ENCODE results near the gene METRNL.

Gene METRNL

GRCh38 chr17:83098241-83099085, 19.1 kb downstream of the METRNL start:
- H3K27ac ChIP-seq: peak overlapping the region; percentile 43
- no peak for DNase-seq (ENCODE audit: low spot score)
- no peak for TF ChIP-seq CTCF (conservative IDR thresholded peaks at IDR 0.05; ENCODE audit: low read depth)
- ChIA-PET POLR2A (ENCODE audit: low non-redundant PET) (no interaction called here), CTCF (interaction anchor here (0.5 to 0.7 kb wide), 2 partner anchors 166 to 273 kb away, joined by 3 to 4 read pairs; no protein-coding TSS in a partner anchor)

GRCh38 chr17:83099086-83099555, 19.7 kb downstream of the METRNL start:
- DNase-seq (ENCODE audit: low spot score): no peak
- peak overlapping the region; percentile 50; the same call in 1 of the 2 replicates for H3K27ac ChIP-seq
- no peak for TF ChIP-seq CTCF (conservative IDR thresholded peaks at IDR 0.05; ENCODE audit: low read depth)
- ChIA-PET POLR2A (ENCODE audit: low non-redundant PET) (no interaction called here), CTCF (no interaction called here)

- CTCF ChIA-PET: no interaction called here
- H3K27ac ChIP-seq: peak overlapping the region; percentile 50
- DNase-seq (ENCODE audit: low spot score): no peak
- POLR2A ChIA-PET (ENCODE audit: low non-redundant PET): no interaction called here
- TF ChIP-seq CTCF (conservative IDR thresholded peaks at IDR 0.05; ENCODE audit: low read depth): no peak
Measured at GRCh38 chr17:83099570-83100181, 20.3 kb downstream of the METRNL start.

- ChIA-PET CTCF (interaction anchor here (1.0 kb wide), 1 partner anchor 25 kb away, joined by 3 read pairs; no protein-coding TSS in a partner anchor), POLR2A (ENCODE audit: low non-redundant PET) (no interaction called here)
- peak overlapping the region; percentile 97 for H3K27ac ChIP-seq
- no peak for DNase-seq (ENCODE audit: low spot score)
- no peak for TF ChIP-seq CTCF (conservative IDR thresholded peaks at IDR 0.05; ENCODE audit: low read depth)
Measured at GRCh38 chr17:83100220-83100852, 20.9 kb downstream of the METRNL start.

- TF ChIP-seq CTCF (conservative IDR thresholded peaks at IDR 0.05; ENCODE audit: low read depth): no peak
- POLR2A ChIA-PET (ENCODE audit: low non-redundant PET): no interaction called here
- no peak for DNase-seq (ENCODE audit: low spot score)
- CTCF ChIA-PET: interaction anchor here (1.0 kb wide), 1 partner anchor 25 kb away, joined by 3 read pairs; no protein-coding TSS in a partner anchor
- H3K27ac ChIP-seq: peak overlapping the region; percentile 97
Measured at GRCh38 chr17:83100853-83101391, 21.5 kb downstream of the METRNL start.
